ENCODE data around the gene MED14.
A peak's percentile ranks its signal among the peaks of the same experiment; 100 is the strongest.

Gene MED14

GRCh38 chrX:40663880-40664630, 71.3 kb downstream of the MED14 start:
- H3K27ac ChIP-seq, result no peak overlapping the region
- TF ChIP-seq FOXP2 (optimal IDR thresholded peaks at IDR 0.05; ENCODE audit: control extremely low read depth, extremely low read length, insufficient read depth), result no peak
- no peak for TF ChIP-seq POLR2AphosphoS5 (IDR thresholded peaks at IDR 0.05; ENCODE audit: borderline replicate concordance, low read depth, low read length)
- TF ChIP-seq EZH2 (IDR thresholded peaks at IDR 0.05), result no peak
- no peak overlapping the region for H3K9ac ChIP-seq (ENCODE audit: insufficient read length)
- no peak for DNase-seq (ENCODE audit: low read depth, low spot score)
- no peak overlapping the region for H3K4me3 ChIP-seq
- peaks cover 30% of the 10 kb centered on the region; the same call in 1 of the 2 replicates for H3K36me3 ChIP-seq (ENCODE audit: insufficient read depth, low read length)
- no peaks in the 10 kb centered on the region for H3K9me3 ChIP-seq (ENCODE audit: low read depth, low read length)

DNA sequence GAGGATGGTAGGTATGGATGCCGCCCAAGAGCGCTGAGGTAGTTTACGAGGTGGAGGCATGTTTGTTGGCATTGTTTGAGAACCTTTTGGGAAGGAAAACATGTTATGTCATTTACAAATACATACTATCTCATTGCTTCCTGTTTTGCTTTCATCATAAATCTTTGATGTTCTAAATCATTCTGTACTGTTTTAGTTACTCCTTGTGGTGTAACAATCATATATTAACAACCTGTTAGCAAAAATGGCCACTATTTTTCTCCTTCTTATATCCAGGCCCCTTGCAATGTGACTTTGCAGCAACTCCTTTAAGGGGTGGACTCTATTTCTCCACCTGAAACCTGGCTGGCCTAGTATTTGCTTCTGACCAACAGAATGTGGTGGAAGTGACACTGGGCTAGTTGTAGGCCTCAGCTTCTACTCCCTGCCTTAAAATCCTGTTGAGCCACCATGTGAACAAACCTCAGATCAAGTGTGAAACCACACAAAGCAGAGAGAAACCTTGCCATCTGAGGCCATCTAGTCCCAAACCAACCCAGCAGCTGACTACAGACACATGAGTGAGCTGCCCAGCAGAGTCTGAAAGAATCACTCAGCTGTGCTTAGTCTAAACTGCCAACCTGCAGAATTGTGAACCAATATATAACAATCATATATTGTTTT, 72.1 kb downstream of the MED14 start:
- peaks cover 30% of the 10 kb centered on the region; the same call in 1 of the 2 replicates for H3K36me3 ChIP-seq (ENCODE audit: insufficient read depth, low read length)
- no peak for DNase-seq (ENCODE audit: low read depth, low spot score)
- H3K9me3 ChIP-seq (ENCODE audit: low read depth, low read length), result no peaks in the 10 kb centered on the region
- no peak overlapping the region for H3K4me3 ChIP-seq
- no peak overlapping the region for H3K27ac ChIP-seq
- H3K9ac ChIP-seq (ENCODE audit: insufficient read length), result no peak overlapping the region
- TF ChIP-seq FOXP2 (optimal IDR thresholded peaks at IDR 0.05; ENCODE audit: control extremely low read depth, extremely low read length, insufficient read depth) (no peak), POLR2AphosphoS5 (IDR thresholded peaks at IDR 0.05; ENCODE audit: borderline replicate concordance, low read depth, low read length) (no peak), EZH2 (IDR thresholded peaks at IDR 0.05) (no peak)

GRCh38 chrX:40661489-40661888, 73.9 kb downstream of the MED14 start:
- H3K27ac ChIP-seq, result no peak overlapping the region
- DNase-seq (ENCODE audit: low read depth, low spot score), result no peak
- H3K36me3 ChIP-seq (ENCODE audit: insufficient read depth, low read length), result peaks cover 19% of the 10 kb centered on the region; the same call in 1 of the 2 replicates
- no peak overlapping the region for H3K4me3 ChIP-seq
- no peak for TF ChIP-seq POLR2AphosphoS5 (IDR thresholded peaks at IDR 0.05; ENCODE audit: borderline replicate concordance, low read depth, low read length)
- no peak for TF ChIP-seq FOXP2 (optimal IDR thresholded peaks at IDR 0.05; ENCODE audit: control extremely low read depth, extremely low read length, insufficient read depth)
- TF ChIP-seq EZH2 (IDR thresholded peaks at IDR 0.05), result no peak
- no peaks in the 10 kb centered on the region for H3K9me3 ChIP-seq (ENCODE audit: low read depth, low read length)
- H3K9ac ChIP-seq (ENCODE audit: insufficient read length), result no peak overlapping the region

DNA sequence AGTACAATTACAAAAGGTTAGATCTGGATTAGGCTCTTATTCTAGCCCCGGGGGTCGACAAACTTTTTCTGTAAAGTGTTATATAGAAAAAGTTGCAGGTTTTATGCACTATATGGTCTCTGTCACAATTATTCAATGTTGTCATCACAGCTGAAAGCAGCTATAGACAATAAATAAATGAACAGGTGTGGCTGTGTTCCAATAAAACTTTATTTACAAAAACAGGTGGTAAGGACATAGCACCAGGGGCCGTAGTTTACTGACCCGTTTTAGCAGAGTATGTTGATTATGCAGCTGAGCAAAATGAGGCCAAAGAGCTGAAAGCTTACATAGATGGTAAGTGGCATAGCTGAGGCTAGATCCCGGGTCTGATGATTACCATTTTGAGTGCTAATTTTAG, 75.0 kb downstream of the MED14 start:
- H3K9me3 ChIP-seq (ENCODE audit: low read depth, low read length), result no peaks in the 10 kb centered on the region
- no peak overlapping the region for H3K4me3 ChIP-seq
- TF ChIP-seq FOXP2 (optimal IDR thresholded peaks at IDR 0.05; ENCODE audit: control extremely low read depth, extremely low read length, insufficient read depth) (no peak), POLR2AphosphoS5 (IDR thresholded peaks at IDR 0.05; ENCODE audit: borderline replicate concordance, low read depth, low read length) (no peak), EZH2 (IDR thresholded peaks at IDR 0.05) (no peak)
- H3K27ac ChIP-seq, result no peak overlapping the region
- DNase-seq (ENCODE audit: low read depth, low spot score), result no peak
- peaks cover 19% of the 10 kb centered on the region; the same call in 1 of the 2 replicates for H3K36me3 ChIP-seq (ENCODE audit: insufficient read depth, low read length)
- no peak overlapping the region for H3K9ac ChIP-seq (ENCODE audit: insufficient read length)

DNA sequence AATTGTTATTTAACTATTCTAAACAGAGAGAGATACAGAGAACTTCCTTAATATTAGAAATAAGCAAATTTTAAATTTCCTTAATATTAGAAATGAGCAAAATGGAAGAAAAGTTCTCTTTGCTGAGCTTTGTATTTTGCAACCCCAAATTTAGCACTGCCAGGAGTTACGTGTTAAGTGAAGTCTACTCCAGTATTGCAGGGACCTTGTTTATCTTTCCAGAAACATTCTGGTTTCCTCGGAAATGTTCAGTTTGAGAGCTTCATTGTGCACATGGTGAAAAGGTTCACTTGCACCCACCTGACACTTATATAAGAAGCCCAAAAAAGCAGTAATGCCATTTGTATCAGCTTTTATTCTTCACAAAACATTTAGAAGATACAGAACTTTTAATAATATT, 81.8 kb downstream of the MED14 start:
- peaks cover 7% of the 10 kb centered on the region; the same call in 1 of the 2 replicates for H3K36me3 ChIP-seq (ENCODE audit: insufficient read depth, low read length)
- H3K27ac ChIP-seq, result no peak overlapping the region
- no peak overlapping the region for H3K9ac ChIP-seq (ENCODE audit: insufficient read length)
- H3K9me3 ChIP-seq (ENCODE audit: low read depth, low read length), result no peaks in the 10 kb centered on the region
- DNase-seq (ENCODE audit: low read depth, low spot score), result no peak
- H3K4me3 ChIP-seq, result no peak overlapping the region
- TF ChIP-seq EZH2 (IDR thresholded peaks at IDR 0.05), result no peak

- Histone ChIP-seq H3K27ac (no peak overlapping the region), H3K9ac (ENCODE audit: insufficient read length) (no peak overlapping the region), H3K9me3 (ENCODE audit: low read depth, low read length) (no peaks in the 10 kb centered on the region), H3K4me3 (no peak overlapping the region), H3K36me3 (ENCODE audit: insufficient read depth, low read length) (peaks cover 7% of the 10 kb centered on the region; the same call in 1 of the 2 replicates)
- no peak for DNase-seq (ENCODE audit: low read depth, low spot score)
- TF ChIP-seq POLR2AphosphoS5 (IDR thresholded peaks at IDR 0.05; ENCODE audit: borderline replicate concordance, low read depth, low read length) (no peak), FOXP2 (optimal IDR thresholded peaks at IDR 0.05; ENCODE audit: control extremely low read depth, extremely low read length, insufficient read depth) (no peak), EZH2 (IDR thresholded peaks at IDR 0.05) (no peak)
These were observed 82.7 kb downstream of the MED14 start for GRCh38 chrX:40652664-40653063.

- Histone ChIP-seq H3K27ac (no peak overlapping the region), H3K4me3 (no peak overlapping the region), H3K36me3 (ENCODE audit: insufficient read depth, low read length) (peaks cover 7% of the 10 kb centered on the region; the same call in 1 of the 2 replicates), H3K9me3 (ENCODE audit: low read depth, low read length) (no peaks in the 10 kb centered on the region), H3K9ac (ENCODE audit: insufficient read length) (no peak overlapping the region)
- TF ChIP-seq POLR2AphosphoS5 (IDR thresholded peaks at IDR 0.05; ENCODE audit: borderline replicate concordance, low read depth, low read length) (no peak), EZH2 (IDR thresholded peaks at IDR 0.05) (no peak), FOXP2 (optimal IDR thresholded peaks at IDR 0.05; ENCODE audit: control extremely low read depth, extremely low read length, insufficient read depth) (no peak)
- peak; percentile 1 for DNase-seq (ENCODE audit: low read depth, low spot score)
These were observed 83.6 kb downstream of the MED14 start for GRCh38 chrX:40651620-40652223.

Data from SK-N-MC (cell line).